Esophagus squamous epithelium (tissue), 5 donors: ENCODE results near the gene CBFA2T2. TPM values are rescaled to one million over a fixed set of nuclear protein-coding genes. Genes with fewer than 3 reads are reported as not detected.
"Not testable (repeated sequence)": the region's sequence is repeated elsewhere in the genome, so short reads cannot be mapped to it uniquely, and the experiment has no call there.

Source experiments
- DNase-seq: peaks from one replicate; lab custom pipeline; 2025; lab: John Stamatoyannopoulos, UW
- H3K27ac ChIP-seq, 4 donors: fragments of 200-600 bp; sonication (generic); one replicate each; pipeline ENCODE4 v1.5.1; 2016 to 2019; ENCODE audit warnings: mild to moderate bottlenecking in 1 of 4
- H3K27me3 ChIP-seq, 4 donors: fragments of 200-600 bp; sonication (generic); 1 replicate in 3 of 4; 2 replicates in 1 of 4; pipeline versions ENCODE4 v1.5.1 to v1.6.0; 2017 to 2021; ENCODE audit warnings: antibody characterized with exemption in 1 of 4
- H3K36me3 ChIP-seq, 3 donors: fragments of 200-600 bp; sonication (generic); one replicate each; pipeline ENCODE4 v1.5.1; 2016 to 2019
- H3K4me1 ChIP-seq, 3 donors: fragments of 200-600 bp; sonication (generic); one replicate each; pipeline ENCODE4 v1.5.1; 2017 to 2019
- H3K4me3 ChIP-seq, 4 donors: fragments of 200-600 bp; sonication (generic); 1 replicate in 3 of 4; 2 replicates in 1 of 4; pipeline ENCODE4 v1.5.1; 2016 to 2019; ENCODE audit warnings: mild to moderate bottlenecking in 2 of 4, moderate library complexity in 1 of 4
- H3K9me3 ChIP-seq, 3 donors: fragments of 200-600 bp; sonication (generic); one replicate each; pipeline ENCODE4 v1.5.1; 2016 to 2019
- POLR2A ChIP-seq, 4 donors: fragments of 450-650 bp; IDR thresholded peaks; one replicate each; pipeline ENCODE4 v1.6.1; 2017; ENCODE audit warnings: antibody characterized with exemption in 4 of 4, mild to moderate bottlenecking in 4 of 4, moderate library complexity in 3 of 4
- WGBS, 2 donors: methylation state at CpG; one replicate each; pipeline ENCODE4 v1.1.5; 2018; 5-methylcytosine and 5-hydroxymethylcytosine counted together
- intact Hi-C: fragments of 100-400 bp; cut with DNase I; formaldehyde crosslinking; loops from one replicate; pipeline ENCODE4 v1.15.0; 2022
- total RNA-seq, 4 donors: library from RNA; depleted of rRNA; stranded (reverse); fragments of >200 nt; gene quantifications; one replicate each; pipeline ENCODE4 v1.1.0, GENCODE V29; 2016
- TF ChIP-seq, protein P1 (sequence below), 6 experiments: fragments of 450-650 bp in 4 of 6; fragments of 200-600 bp in 2 of 6; sonication (generic) in 2 of 6; IDR thresholded peaks; one replicate each; pipeline ENCODE4 v1.5.1; 2016 to 2019; ENCODE audit warnings: antibody characterized with exemption in 6 of 6, mild to moderate bottlenecking in 4 of 6, moderate library complexity in 4 of 6
- donor health status: DM: yes; HTN: yes; CAD: no.

Gene CBFA2T2
- total RNA-seq, 4 donors from 2014 or later = 10.5 to 15.6 (median 10.8) TPM

DNA sequence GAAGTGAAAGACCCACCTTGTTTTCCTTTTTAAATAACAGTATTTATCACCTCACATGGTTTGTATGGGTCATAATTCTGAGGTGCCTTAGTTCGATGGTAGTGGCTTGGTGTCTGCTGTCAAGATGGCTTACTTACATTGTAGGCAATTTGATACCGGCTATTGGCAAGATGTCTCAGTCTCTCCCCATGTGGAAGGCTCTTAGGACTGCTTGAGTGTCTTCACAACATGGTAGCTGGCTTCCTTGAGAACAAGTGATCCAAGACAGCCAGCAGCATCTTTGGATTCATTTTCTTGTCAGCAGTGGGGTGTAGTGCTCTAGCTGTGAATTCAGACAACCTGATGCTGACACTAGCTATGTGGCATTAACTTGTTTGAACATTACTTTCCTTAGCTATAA, 70.1 kb downstream of the CBFA2T2 start:
- WGBS, 2 donors = 88 to 91% methylated on average over 2 of the region's 2 CpGs
- H3K36me3 ChIP-seq = peaks cover 0 to 15% (median 0%) of the 10 kb centered on the region in 3 donors

DNA sequence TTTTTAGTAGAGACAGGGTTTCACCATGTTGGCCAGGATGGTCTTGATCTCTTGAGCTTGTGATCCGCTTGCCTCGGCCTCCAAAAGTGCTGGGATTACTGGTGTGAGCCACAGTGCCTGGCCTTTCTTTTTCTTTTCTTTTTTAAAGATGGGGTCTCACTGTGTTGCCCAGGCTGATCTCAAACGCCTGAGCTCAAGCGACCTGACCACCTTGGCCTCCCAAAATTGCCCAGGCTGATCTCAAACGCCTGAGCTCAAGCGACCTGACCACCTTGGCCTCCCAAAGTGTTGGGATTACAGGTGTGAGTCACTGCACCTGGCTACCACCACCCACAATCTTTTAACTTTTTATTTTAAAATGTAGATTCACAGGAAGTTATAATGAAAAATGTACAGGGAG, 71.2 kb downstream of the CBFA2T2 start:
- WGBS, 2 donors = 86 to 94% methylated on average over 5 to 6 of the region's 6 CpGs
- H3K27me3 ChIP-seq, intact Hi-C loops, DNase-seq, H3K4me3 ChIP-seq, H3K9me3 ChIP-seq: not testable (repeated sequence)
- H3K27ac ChIP-seq = peak overlapping the region in 2 of 4 donors; percentile 76 to 77
- peaks cover 0 to 15% (median 0%) of the 10 kb centered on the region in 3 donors for H3K36me3 ChIP-seq
- peaks cover 9 to 50% (median 13%) of the 10 kb centered on the region in 3 donors for H3K4me1 ChIP-seq

More for the DNA sequence above, 70.1 kb downstream of the CBFA2T2 start:
- TF ChIP-seq, protein P1, sequence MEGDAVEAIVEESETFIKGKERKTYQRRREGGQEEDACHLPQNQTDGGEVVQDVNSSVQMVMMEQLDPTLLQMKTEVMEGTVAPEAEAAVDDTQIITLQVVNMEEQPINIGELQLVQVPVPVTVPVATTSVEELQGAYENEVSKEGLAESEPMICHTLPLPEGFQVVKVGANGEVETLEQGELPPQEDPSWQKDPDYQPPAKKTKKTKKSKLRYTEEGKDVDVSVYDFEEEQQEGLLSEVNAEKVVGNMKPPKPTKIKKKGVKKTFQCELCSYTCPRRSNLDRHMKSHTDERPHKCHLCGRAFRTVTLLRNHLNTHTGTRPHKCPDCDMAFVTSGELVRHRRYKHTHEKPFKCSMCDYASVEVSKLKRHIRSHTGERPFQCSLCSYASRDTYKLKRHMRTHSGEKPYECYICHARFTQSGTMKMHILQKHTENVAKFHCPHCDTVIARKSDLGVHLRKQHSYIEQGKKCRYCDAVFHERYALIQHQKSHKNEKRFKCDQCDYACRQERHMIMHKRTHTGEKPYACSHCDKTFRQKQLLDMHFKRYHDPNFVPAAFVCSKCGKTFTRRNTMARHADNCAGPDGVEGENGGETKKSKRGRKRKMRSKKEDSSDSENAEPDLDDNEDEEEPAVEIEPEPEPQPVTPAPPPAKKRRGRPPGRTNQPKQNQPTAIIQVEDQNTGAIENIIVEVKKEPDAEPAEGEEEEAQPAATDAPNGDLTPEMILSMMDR (IDR thresholded peaks at IDR 0.05) = no peak
- TF ChIP-seq POLR2A (IDR thresholded peaks at IDR 0.05) = no peak
- Histone ChIP-seq H3K27me3 (no peaks in the 10 kb centered on the region), H3K9me3 (no peaks in the 10 kb centered on the region), H3K27ac (peak overlapping the region in 3 of 4 donors; percentile 36 to 38 (median 37)), H3K4me1 (peaks cover 13 to 53% (median 13%) of the 10 kb centered on the region in 3 donors), H3K4me3 (no peak overlapping the region)
- no peak for DNase-seq
- intact Hi-C loops = no loop called here

DNA sequence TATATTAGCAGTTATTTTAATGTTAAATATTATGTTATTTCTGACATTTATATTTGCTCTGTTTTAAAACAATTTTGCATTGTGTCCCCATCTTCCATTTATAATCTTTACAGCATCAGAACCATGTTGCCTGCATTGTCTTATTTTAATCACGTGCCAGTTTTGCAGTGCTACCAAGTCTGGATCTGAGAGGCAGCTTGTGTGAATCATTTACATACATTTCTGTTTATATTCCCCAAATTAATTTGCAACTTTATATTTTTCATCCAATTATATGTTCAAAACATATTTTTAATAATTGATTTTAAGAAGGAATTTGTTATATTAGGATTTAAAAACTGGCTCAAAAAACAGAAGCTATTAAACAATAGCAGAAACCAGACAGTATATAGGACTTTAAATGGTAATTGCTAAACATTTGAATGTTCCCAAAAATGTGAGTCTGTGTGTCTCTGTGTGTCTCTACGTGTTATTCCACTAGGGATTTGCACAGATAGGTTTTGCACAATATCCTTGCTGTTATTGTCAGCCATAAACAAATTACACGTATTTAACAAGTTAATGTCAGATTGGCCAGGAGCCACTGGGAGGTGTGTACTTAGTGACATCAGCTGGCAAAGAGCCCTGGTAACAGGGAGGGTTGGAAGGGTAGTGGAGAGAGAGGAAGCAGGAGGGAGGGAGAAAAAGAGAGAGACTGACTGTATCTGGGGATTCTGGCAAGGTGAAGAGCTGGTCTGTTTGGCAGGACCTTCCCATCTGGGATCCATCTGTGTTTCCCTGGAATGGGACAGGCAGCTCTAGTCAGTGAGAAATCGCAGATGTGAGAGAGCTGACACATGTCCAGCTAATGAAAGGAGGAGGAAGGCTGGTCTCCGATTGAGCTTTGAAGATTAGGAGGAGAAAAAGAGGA, 72.1 kb downstream of the CBFA2T2 start:
- Histone ChIP-seq H3K27me3 (no peaks in the 10 kb centered on the region), H3K4me3 (peak overlapping the region in 3 of 4 donors; percentile 7 to 19 (median 15))
- WGBS, 2 donors = 21 to 32% methylated on average over 5 of the region's 5 CpGs

DNA sequence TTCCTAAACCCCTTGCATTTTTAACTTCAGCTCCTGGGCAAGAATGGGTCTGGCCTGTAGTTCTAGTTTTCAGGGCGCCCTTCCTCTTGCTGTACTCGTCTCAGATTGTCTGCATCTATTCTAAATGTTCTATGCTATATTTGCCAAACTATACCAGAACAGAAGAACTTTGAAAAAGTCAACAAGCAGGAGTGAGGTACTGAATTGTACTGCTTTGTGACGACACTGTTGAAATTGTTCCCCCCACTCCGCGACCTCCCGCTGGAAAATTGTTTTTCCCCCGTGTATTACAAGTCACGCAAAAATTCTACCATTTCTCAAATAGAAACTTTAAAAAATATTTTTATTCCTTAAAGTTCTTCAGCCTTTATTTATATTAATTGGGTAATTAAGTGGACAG, 73.9 kb downstream of the CBFA2T2 start:
- TF ChIP-seq, protein P1 (IDR thresholded peaks at IDR 0.05) = no peak
- TF ChIP-seq POLR2A (IDR thresholded peaks at IDR 0.05) = no peak
- no peaks in the 10 kb centered on the region for H3K27me3 ChIP-seq
- 86% methylated on average over 8 of the region's 8 CpGs for WGBS, 2 donors
- peak overlapping the region in 2 of 4 donors; percentile 76 to 77 for H3K27ac ChIP-seq
- H3K36me3 ChIP-seq = no peaks in the 10 kb centered on the region
- DNase-seq = no peak
- H3K4me3 ChIP-seq = no peak overlapping the region
- H3K4me1 ChIP-seq = peaks cover 16 to 75% (median 22%) of the 10 kb centered on the region in 3 donors
- H3K9me3 ChIP-seq = no peaks in the 10 kb centered on the region
- intact Hi-C loops = no loop called here

More for the DNA sequence above, 72.1 kb downstream of the CBFA2T2 start:
- intact Hi-C loops = no loop called here
- DNase-seq = no peak
- Histone ChIP-seq H3K9me3 (no peaks in the 10 kb centered on the region), H3K27ac (peak overlapping the region; percentile 7 to 77 (median 54)), H3K4me1 (peaks cover 9 to 57% (median 13%) of the 10 kb centered on the region in 3 donors), H3K36me3 (peaks cover 0 to 11% (median 0%) of the 10 kb centered on the region in 3 donors)
- TF ChIP-seq, protein P1 (IDR thresholded peaks at IDR 0.05) = no peak
- TF ChIP-seq POLR2A (IDR thresholded peaks at IDR 0.05) = no peak

DNA sequence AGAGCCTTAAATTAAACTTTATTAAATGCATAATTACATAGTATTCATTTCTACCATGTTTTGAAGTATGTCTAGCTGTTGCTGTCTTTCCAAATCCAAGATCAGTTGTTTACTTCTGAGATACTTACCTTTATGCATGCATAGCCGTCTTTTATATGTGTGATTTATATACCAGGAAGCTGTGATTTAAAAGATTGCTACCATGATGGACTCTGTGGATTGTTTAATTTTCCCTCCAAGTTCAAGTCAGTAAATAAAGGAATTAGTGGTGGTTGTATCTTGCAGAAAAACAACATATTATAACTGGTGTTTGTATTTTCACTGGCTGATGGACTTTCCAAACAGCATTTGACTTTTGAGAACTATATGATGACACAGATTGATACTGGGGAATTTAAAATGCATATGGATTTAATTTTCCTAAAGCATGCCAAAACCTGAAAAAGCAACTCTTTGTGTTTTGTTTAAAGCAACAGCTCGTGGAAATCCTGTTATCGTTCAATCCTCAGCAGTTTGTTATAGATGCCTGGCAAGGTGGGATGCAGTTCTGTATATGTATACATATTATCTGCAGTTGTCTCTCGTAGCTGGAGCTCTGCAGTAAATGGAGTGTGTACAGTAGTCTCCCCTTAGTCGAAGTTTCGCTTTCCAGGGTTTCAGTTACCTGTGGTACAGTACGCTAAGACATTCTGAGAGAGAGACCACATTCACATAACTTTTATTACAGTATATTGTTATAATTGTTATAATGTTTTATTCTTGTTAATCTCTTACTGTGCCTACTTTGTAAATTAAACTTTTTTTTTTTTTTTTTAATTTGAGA, 77.1 kb downstream of the CBFA2T2 start:
- Histone ChIP-seq H3K4me3 (no peak overlapping the region), H3K27me3 (no peaks in the 10 kb centered on the region), H3K27ac (peak overlapping the region in 3 of 4 donors; percentile 62 to 82 (median 78)), H3K4me1 (peaks cover 26 to 91% (median 30%) of the 10 kb centered on the region in 3 donors), H3K9me3 (no peaks in the 10 kb centered on the region), H3K36me3 (no peaks in the 10 kb centered on the region)
- 52% methylated on average over 7 of the region's 7 CpGs for WGBS, 2 donors
- TF ChIP-seq, protein P1 (IDR thresholded peaks at IDR 0.05) = no peak
- no peak for TF ChIP-seq POLR2A (IDR thresholded peaks at IDR 0.05)
- DNase-seq = no peak
- intact Hi-C loops = no loop called here
